ENCODE data around the gene ARHGAP36.

Gene ARHGAP36

DNA sequence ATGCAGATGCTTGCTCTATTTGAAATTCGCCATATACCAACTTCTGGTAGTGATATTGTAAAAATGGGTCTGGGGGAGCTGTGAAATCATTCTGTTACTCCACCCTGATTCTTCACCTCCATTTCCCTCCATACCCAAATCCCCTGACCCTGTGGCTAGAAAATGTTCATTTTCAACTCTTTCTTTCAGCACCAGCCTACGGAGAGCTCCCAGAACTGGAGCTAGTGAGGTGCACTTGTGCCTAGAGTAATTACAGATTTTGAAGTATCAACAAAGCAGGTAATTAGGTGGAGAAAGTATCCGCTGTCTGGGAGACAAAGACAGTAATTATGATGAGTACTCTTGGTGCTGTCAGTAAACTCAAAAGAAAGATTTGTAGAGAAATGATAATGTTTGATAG lies 8.1 kb downstream of the ARHGAP36 start:
- WGBS (ENCODE audit: extremely low coverage, insufficient coverage, insufficient read length): no CpG with 5 or more reads among the region's 3 CpGs
- Histone ChIP-seq H3K23ac (ENCODE audit: low read length) (no peak overlapping the region), H4K12ac (ENCODE audit: low read depth, low read length) (no peak overlapping the region), H2BK120ac (ENCODE audit: insufficient read depth, low read length, poor library complexity) (no peak overlapping the region), H3K27ac (ENCODE audit: low read depth, low read length) (no peak overlapping the region), H4K91ac (ENCODE audit: low read depth, low read length) (no peak overlapping the region), H3K4me1 (ENCODE audit: control insufficient read depth in 1 of 2, insufficient read depth in 2 of 2, low read length in 2 of 2) (no peaks in the 10 kb centered on the region), H3K4me2 (ENCODE audit: low read length) (no peak overlapping the region), H3K36me3 (ENCODE audit: control insufficient read depth in 1 of 2, insufficient read depth in 2 of 2, low read length in 2 of 2) (no peaks in the 10 kb centered on the region), H3K18ac (ENCODE audit: low read length) (no peak overlapping the region), H3K79me2 (ENCODE audit: control insufficient read depth, insufficient read depth, low read length, poor library complexity) (no peaks in the 10 kb centered on the region), H3K4ac (ENCODE audit: low read depth, low read length) (no peak overlapping the region), H2AK5ac (ENCODE audit: low read length) (no peak overlapping the region), H3K9me3 (ENCODE audit: insufficient read depth, low read depth, low read length) (peaks cover 2% of the 10 kb centered on the region), H2BK5ac (ENCODE audit: low read depth, low read length, poor library complexity) (no peak overlapping the region), H3K79me1 (ENCODE audit: low read length) (no peaks in the 10 kb centered on the region), H3K4me3 (ENCODE audit: low read depth, low read length) (no peak overlapping the region), H3K14ac (ENCODE audit: low read length) (no peak overlapping the region), H2BK12ac (ENCODE audit: low read length) (no peak overlapping the region), H3K27me3 (ENCODE audit: insufficient read depth, low read length) (peaks cover 21% of the 10 kb centered on the region), H4K8ac (ENCODE audit: low read depth, low read length) (no peak overlapping the region), H3K9ac (ENCODE audit: low read length) (no peak overlapping the region), H2AFZ (ENCODE audit: insufficient read depth, low read length, poor library complexity) (no peak overlapping the region)
- no peak for DNase-seq

DNA sequence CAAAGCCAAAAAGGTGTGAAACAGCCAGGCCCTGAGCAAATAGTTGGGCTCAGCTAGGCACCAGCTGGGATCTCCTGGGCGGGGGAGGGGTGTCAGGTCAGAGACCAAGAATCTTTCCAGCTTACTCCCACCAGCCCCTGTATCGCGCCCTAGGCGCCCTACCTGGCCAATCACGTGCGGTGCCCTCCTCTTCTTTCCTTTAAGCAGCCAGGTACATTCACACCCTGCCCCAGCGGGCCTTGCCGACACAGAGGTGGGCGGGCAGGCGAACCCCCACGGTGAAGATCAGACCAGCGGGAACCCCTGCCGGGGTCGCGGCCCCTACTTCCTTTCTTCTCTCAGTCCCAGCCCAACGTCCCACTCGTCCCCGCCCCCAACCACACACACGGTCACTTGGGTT lies 9.1 kb downstream of the ARHGAP36 start:
- H3K18ac ChIP-seq (ENCODE audit: low read length): no peak overlapping the region
- H3K23ac ChIP-seq (ENCODE audit: low read length): no peak overlapping the region
- no peak overlapping the region for H2BK12ac ChIP-seq (ENCODE audit: low read length)
- H3K4me2 ChIP-seq (ENCODE audit: low read length): no peak overlapping the region
- no peak overlapping the region for H3K27ac ChIP-seq (ENCODE audit: low read depth, low read length)
- no peak overlapping the region for H3K4me3 ChIP-seq (ENCODE audit: low read depth, low read length)
- H2BK5ac ChIP-seq (ENCODE audit: low read depth, low read length, poor library complexity): no peak overlapping the region
- no peak overlapping the region for H4K91ac ChIP-seq (ENCODE audit: low read depth, low read length)
- peaks cover 21% of the 10 kb centered on the region for H3K27me3 ChIP-seq (ENCODE audit: insufficient read depth, low read length)
- H3K79me2 ChIP-seq (ENCODE audit: control insufficient read depth, insufficient read depth, low read length, poor library complexity): no peaks in the 10 kb centered on the region
- no CpG with 5 or more reads among the region's 19 CpGs for WGBS (ENCODE audit: extremely low coverage, insufficient coverage, insufficient read length)
- H3K9ac ChIP-seq (ENCODE audit: low read length): no peak overlapping the region
- no peaks in the 10 kb centered on the region for H3K36me3 ChIP-seq (ENCODE audit: control insufficient read depth in 1 of 2, insufficient read depth in 2 of 2, low read length in 2 of 2)
- peaks cover 2% of the 10 kb centered on the region for H3K9me3 ChIP-seq (ENCODE audit: insufficient read depth, low read depth, low read length)
- H2AFZ ChIP-seq (ENCODE audit: insufficient read depth, low read length, poor library complexity): no peak overlapping the region
- H3K79me1 ChIP-seq (ENCODE audit: low read length): no peaks in the 10 kb centered on the region
- H2AK5ac ChIP-seq (ENCODE audit: low read length): no peak overlapping the region
- no peaks in the 10 kb centered on the region for H3K4me1 ChIP-seq (ENCODE audit: control insufficient read depth in 1 of 2, insufficient read depth in 2 of 2, low read length in 2 of 2)
- no peak overlapping the region for H4K12ac ChIP-seq (ENCODE audit: low read depth, low read length)
- no peak overlapping the region for H3K14ac ChIP-seq (ENCODE audit: low read length)
- no peak overlapping the region for H4K8ac ChIP-seq (ENCODE audit: low read depth, low read length)
- no peak for DNase-seq
- H3K4ac ChIP-seq (ENCODE audit: low read depth, low read length): no peak overlapping the region
- no peak overlapping the region for H2BK120ac ChIP-seq (ENCODE audit: insufficient read depth, low read length, poor library complexity)

DNA sequence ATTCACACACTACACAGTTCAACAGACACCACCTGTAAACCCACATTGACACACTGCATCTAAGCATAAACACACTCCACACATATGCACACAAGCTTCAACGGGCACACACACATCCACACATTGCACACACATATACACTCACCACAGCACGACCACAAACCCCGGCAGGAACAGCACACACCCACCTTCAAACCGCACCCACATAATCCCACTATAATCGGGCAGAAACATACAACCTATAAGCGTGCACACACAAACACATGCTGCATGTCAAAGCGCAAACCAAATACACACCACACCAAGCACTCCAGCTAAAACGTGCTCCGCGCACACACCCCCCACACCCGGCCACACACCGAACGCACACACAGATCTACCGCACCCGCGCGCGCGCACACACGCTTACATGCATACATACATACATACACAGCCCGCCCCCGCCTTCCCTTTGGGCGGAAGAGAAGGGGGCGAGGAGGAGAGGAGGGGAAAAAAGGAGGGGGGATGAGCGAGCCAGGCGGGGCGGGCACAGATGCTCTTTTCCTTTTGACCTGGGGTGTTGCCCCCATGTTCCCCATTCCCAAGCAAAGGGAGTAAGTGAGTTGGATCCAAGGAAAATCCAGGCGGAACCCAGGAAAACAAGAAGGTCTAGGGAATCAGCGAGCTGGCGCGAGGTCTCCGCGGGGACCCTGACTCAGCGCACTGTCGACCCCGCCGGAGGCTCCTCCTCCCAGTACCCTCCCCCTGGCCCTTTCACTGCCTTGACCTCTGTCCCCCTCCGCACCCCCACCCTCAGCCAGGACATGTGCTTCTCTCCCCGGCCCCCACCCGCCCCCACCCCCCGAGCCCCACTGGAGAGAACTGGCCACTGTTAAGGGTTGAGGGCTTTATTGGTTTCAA lies 9.9 kb downstream of the ARHGAP36 start:
- H3K27ac ChIP-seq (ENCODE audit: low read depth, low read length): no peak overlapping the region
- no peak overlapping the region for H4K91ac ChIP-seq (ENCODE audit: low read depth, low read length)
- H3K18ac ChIP-seq (ENCODE audit: low read length): no peak overlapping the region
- no peak overlapping the region for H2BK12ac ChIP-seq (ENCODE audit: low read length)
- H3K79me2 ChIP-seq (ENCODE audit: control insufficient read depth, insufficient read depth, low read length, poor library complexity): no peaks in the 10 kb centered on the region
- H3K14ac ChIP-seq (ENCODE audit: low read length): no peak overlapping the region
- H3K4ac ChIP-seq (ENCODE audit: low read depth, low read length): no peak overlapping the region
- H4K12ac ChIP-seq (ENCODE audit: low read depth, low read length): no peak overlapping the region
- no peaks in the 10 kb centered on the region for H3K36me3 ChIP-seq (ENCODE audit: control insufficient read depth in 1 of 2, insufficient read depth in 2 of 2, low read length in 2 of 2)
- peaks cover 2% of the 10 kb centered on the region for H3K9me3 ChIP-seq (ENCODE audit: insufficient read depth, low read depth, low read length)
- no peak overlapping the region for H4K8ac ChIP-seq (ENCODE audit: low read depth, low read length)
- no peaks in the 10 kb centered on the region for H3K79me1 ChIP-seq (ENCODE audit: low read length)
- no peak for DNase-seq
- no peak overlapping the region for H3K9ac ChIP-seq (ENCODE audit: low read length)
- no CpG with 5 or more reads among the region's 41 CpGs for WGBS (ENCODE audit: extremely low coverage, insufficient coverage, insufficient read length)
- no peak overlapping the region for H3K4me3 ChIP-seq (ENCODE audit: low read depth, low read length)
- no peak overlapping the region for H2AK5ac ChIP-seq (ENCODE audit: low read length)
- H3K4me1 ChIP-seq (ENCODE audit: control insufficient read depth in 1 of 2, insufficient read depth in 2 of 2, low read length in 2 of 2): no peaks in the 10 kb centered on the region
- no peak overlapping the region for H2BK5ac ChIP-seq (ENCODE audit: low read depth, low read length, poor library complexity)
- no peak overlapping the region for H2BK120ac ChIP-seq (ENCODE audit: insufficient read depth, low read length, poor library complexity)
- peak overlapping the region; percentile 2 for H3K23ac ChIP-seq (ENCODE audit: low read length)
- peaks cover 28% of the 10 kb centered on the region for H3K27me3 ChIP-seq (ENCODE audit: insufficient read depth, low read length)
- H2AFZ ChIP-seq (ENCODE audit: insufficient read depth, low read length, poor library complexity): no peak overlapping the region
- peak overlapping the region; percentile 56 for H3K4me2 ChIP-seq (ENCODE audit: low read length)

DNA sequence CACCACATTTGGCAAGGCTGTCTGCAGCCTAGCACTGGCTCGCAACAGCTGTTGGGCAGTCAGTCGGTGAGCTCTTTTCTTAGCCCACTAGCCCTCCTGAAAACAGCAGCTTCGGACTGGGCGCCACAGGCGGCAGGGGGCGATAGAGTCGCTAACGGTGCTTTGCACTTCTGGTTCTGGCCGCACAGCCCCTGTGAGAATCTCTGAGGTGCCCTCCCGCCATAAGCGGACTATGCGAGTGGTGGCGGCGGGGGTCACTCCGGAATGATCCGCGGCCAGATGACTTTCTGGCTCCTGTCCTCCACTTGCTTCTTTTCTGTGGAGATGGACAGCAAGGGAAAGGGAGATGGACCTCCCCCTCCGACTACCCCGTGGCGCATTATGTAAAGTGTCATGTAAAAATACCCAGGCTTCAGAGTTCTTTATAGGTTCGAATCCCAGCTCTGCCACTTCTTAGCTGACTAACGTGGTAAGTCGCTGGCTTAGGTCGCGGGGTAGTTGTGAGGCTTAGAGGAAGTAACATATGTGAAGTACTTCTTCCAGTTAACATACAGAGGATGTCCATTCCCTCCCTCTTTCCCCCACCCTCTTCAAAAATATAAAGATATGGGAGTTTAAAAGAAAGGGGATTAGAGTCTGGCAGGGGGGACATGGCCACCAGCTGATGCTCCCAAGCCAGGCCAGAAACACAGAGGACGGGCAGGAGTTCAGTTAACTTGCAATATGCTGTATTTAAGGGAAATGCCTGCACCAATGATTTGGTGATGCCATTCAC lies 11.0 kb downstream of the ARHGAP36 start:
- Histone ChIP-seq H4K91ac (ENCODE audit: low read depth, low read length) (no peak overlapping the region), H3K9ac (ENCODE audit: low read length) (no peak overlapping the region), H3K18ac (ENCODE audit: low read length) (no peak overlapping the region), H3K4me3 (ENCODE audit: low read depth, low read length) (no peak overlapping the region), H3K4me1 (ENCODE audit: control insufficient read depth in 1 of 2, insufficient read depth in 2 of 2, low read length in 2 of 2) (no peaks in the 10 kb centered on the region), H4K8ac (ENCODE audit: low read depth, low read length) (no peak overlapping the region), H3K27ac (ENCODE audit: low read depth, low read length) (no peak overlapping the region), H2BK5ac (ENCODE audit: low read depth, low read length, poor library complexity) (no peak overlapping the region), H3K9me3 (ENCODE audit: insufficient read depth, low read depth, low read length) (peaks cover 2% of the 10 kb centered on the region), H2AK5ac (ENCODE audit: low read length) (no peak overlapping the region), H3K4ac (ENCODE audit: low read depth, low read length) (no peak overlapping the region), H2AFZ (ENCODE audit: insufficient read depth, low read length, poor library complexity) (no peak overlapping the region), H3K14ac (ENCODE audit: low read length) (no peak overlapping the region), H3K23ac (ENCODE audit: low read length) (no peak overlapping the region), H2BK12ac (ENCODE audit: low read length) (no peak overlapping the region), H3K79me2 (ENCODE audit: control insufficient read depth, insufficient read depth, low read length, poor library complexity) (no peaks in the 10 kb centered on the region), H4K12ac (ENCODE audit: low read depth, low read length) (no peak overlapping the region), H2BK120ac (ENCODE audit: insufficient read depth, low read length, poor library complexity) (no peak overlapping the region), H3K27me3 (ENCODE audit: insufficient read depth, low read length) (peaks cover 33% of the 10 kb centered on the region), H3K36me3 (ENCODE audit: control insufficient read depth in 1 of 2, insufficient read depth in 2 of 2, low read length in 2 of 2) (no peaks in the 10 kb centered on the region), H3K4me2 (ENCODE audit: low read length) (no peak overlapping the region), H3K79me1 (ENCODE audit: low read length) (no peaks in the 10 kb centered on the region)
- WGBS (ENCODE audit: extremely low coverage, insufficient coverage, insufficient read length): no CpG with 5 or more reads among the region's 26 CpGs
- peak; percentile 21 to 42 for DNase-seq
